Stomach (tissue), 4 donors: ENCODE results near the gene IL10RA.

Source experiments
- CTCF ChIP-seq, 7 experiments: fragments of 450-650 bp in 4 of 7; fragments of 200-600 bp in 3 of 7; sonication (generic) in 3 of 7; IDR thresholded peaks; one replicate each; pipeline ENCODE4 v1.5.1; 2016 to 2019; ENCODE audit warnings: antibody characterized with exemption in 7 of 7, control low read depth in 2 of 7, mild to moderate bottlenecking in 1 of 7
- EP300 ChIP-seq: sonication (generic); formaldehyde crosslinking; IDR thresholded peaks from one replicate; pipeline ENCODE4 v1.6.1; 2017; ENCODE audit warnings: antibody characterized with exemption
- POLR2AphosphoS5 ChIP-seq, 3 donors: sonication (generic); formaldehyde crosslinking; IDR thresholded peaks; one replicate each; pipeline ENCODE4 v1.6.1; 2016; ENCODE audit warnings: antibody characterized with exemption in 3 of 3

GRCh38 chr11:117978991-117979390, 7.2 kb upstream of the IL10RA start:
- TF ChIP-seq CTCF (IDR thresholded peaks at IDR 0.05), result no peak
- no peak for TF ChIP-seq POLR2AphosphoS5 (IDR thresholded peaks at IDR 0.05)
- no peak for TF ChIP-seq EP300
